HG03196 (cell line): ENCODE results near the gene FKBP2.

Source experiments
- ATAC-seq: cut with Tn5 transposase; IDR thresholded peaks from one replicate; pipeline ENCODE4 v1.9.1; 2021; ENCODE audit not compliant: unreplicated experiment

FKBP2 gene

DNA sequence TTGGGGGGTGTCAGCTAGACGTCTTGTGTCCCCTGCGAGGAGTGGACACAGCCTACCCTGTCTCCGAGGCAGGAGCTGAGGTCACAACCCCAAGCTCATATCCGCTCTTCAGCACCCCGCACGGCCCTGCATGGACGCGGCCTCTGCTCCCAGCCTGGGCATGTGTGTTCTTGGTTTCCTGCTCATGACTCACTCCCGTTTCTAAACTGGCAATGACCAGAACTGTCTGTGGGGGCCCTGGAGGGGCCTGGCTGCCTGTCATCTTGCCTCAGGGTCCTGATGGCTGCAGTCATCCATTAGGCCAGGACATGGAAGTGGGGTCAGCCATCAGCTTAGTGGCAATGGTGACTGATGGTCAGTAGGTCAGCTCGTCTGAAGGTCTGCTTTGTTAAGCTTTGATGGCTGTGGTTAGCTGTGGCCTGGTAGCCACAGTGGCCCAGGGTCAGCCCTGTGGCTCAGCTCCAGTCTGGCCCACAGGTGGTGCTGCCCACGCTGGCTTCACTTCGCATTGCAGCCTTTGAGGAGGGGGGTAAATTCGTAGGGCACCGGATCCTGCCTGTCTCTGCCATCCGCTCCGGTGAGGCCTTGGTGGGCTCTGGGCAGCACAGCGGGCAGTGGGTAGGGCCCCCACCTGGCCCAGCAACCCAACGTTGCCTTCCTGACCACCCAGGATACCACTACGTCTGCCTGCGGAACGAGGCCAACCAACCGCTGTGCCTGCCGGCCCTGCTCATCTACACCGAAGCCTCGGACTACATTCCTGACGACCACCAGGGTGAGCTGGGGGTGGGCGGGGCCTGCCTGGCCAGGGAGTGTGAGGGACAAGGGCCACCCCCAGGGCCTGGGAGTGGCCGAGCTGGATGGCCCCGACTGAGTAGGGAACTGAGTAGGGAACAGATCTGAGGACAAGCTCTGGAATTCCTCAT, 22.4 kb downstream of the FKBP2 start:
- ATAC-seq = no peak

- no peak for ATAC-seq
Measured at GRCh38 chr11:64263947-64264317, 23.0 kb downstream of the FKBP2 start.

DNA sequence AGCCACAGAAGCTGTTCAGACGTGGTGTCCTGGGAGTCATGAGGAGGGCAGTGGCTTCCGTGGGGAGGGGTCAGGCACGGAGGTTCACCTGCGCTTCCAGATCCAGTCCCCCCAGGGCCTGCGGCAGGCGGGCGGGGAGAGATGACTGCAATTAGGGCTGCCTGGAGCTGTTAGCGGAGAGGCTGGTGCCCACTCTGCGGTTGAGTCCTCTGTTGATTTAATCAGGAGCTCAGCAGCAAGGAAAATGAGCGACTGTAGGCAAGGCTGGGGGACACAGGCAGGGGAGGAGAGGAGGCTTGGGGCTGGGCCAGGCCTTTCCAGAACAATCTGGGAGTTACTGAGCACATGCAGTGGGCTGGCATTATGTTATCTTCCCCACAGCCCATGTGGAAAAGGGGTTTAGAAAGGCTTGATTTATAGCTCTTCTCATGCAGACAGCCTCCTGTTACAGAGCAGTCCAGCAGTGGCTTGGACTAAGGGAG, 23.5 kb downstream of the FKBP2 start:
- no peak for ATAC-seq

DNA sequence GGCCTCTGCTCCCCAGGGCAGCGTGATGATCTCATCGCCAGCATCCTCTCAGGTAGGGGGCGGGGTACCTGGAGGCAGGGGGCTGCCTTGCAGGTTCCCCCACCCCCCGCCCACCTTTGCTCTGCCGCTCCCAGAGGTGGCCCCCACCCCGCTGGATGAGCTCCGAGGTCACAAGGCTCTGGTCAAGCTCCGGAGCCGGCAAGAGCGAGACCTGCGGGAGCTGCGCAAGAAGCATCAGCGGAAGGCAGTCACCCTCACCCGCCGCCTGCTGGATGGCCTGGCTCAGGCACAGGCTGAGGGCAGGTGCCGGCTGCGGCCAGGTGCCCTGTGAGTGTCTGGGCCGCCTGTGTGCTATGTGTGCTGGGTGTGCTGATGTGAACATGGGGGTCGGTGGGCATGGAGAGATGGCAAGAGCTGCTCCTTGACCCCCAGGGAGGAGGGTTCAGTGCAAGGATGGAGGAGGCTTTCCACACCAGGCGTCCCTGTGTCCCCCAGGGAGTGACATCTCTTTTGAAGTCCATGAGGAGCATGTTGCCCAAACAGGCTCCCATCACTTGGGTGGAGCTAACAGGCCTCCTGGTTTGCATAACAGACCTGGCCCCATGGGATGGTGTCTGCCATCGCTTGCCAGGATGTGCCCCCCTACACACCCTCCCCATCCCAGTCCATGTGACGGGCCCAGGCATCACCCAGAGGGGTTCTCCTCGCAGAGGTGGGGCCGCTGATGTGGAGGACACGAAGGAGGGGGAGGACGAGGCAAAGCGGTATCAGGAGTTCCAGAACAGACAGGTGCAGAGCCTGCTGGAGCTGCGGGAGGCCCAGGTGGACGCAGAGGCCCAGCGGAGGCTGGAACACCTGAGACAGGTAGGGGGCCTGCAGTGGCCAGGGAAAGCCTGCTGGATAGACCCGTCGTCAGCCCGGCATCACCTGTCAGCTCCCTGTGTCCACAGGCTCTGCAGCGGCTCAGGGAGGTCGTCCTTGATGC, 24.6 kb downstream of the FKBP2 start:
- no peak for ATAC-seq

DNA sequence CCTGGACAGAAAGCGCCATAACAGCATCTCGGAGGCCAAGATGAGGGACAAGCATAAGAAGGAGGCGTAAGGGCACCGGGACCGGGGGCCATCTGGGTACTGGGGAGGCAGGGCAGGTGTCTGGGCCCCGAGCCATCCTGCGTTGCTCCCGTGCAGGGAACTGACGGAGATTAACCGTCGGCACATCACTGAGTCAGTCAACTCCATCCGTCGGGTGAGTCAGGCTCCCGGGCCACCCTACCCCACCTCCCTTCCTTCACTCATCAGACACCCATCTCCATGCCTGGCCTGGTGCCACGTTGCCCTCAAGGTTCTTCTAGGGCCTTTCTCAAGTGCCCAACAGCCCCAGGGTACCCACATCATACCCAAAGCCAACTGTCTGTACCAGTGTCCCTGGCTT, 25.4 kb downstream of the FKBP2 start:
- ATAC-seq = no peak

DNA sequence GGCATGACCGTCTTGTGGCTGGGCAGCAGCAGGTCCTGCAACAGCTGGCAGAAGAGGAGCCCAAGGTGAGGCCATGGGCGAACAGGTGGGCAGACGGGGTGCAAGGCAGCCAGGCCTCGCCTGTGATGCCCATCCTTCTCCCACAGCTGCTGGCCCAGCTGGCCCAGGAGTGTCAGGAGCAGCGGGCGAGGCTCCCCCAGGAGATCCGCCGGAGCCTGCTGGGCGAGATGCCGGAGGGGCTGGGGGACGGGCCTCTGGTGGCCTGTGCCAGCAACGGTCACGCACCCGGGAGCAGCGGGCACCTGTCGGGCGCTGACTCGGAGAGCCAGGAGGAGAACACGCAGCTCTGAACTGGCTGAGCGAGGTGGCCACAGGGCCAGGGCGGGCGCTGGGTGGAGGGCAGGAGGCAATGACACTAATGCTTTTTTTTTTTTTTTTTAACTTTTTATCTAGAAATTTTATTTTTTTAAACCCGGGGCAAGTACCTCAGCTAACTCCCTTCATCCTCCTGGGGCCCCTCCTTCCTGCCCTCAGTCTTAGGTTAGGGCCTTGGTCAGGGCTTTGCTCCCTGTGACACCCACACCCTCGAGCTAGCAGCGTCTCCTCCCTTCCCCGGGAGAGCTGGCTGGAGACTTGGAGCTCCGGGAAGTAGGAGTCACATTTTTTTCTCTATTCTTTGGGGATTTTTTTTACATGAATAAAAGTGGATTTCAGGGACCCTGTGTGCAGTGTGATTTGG, 26.5 kb downstream of the FKBP2 start:
- no peak for ATAC-seq

- ATAC-seq = no peak
Measured at GRCh38 chr11:64268025-64268892, 27.4 kb downstream of the FKBP2 start.

DNA sequence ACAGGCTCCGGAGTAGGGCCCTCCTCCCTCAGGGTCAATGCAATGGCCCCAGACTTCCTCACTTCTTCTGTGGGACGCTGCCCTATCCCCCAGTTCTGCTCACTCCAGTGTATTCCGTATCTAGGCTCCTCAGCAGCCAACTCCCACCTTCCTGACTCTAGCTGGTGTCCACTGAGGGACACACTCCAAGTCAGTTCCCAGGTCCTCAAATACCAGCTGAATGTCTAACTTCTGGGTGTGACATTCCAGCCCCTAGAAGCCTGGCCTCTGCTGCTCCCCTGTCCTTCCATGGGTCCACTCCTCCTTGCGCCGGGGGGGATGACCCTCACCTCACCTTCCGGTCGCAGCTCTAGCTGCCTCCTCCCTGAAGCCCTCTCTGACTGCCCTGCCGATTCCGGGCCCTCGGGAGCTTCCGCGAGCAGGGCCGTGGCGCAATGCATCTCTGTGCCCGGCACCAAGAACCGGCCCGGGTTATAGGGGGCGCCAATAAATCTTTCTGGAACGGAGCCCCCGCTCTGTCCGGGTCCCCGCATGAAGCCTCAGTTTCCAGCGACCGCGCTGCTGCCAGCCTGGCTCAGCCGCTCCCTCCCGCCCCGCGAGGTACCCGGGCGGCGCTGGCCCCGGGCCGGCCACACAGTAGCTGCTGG, 28.1 kb downstream of the FKBP2 start:
- ATAC-seq = peak; percentile 9

DNA sequence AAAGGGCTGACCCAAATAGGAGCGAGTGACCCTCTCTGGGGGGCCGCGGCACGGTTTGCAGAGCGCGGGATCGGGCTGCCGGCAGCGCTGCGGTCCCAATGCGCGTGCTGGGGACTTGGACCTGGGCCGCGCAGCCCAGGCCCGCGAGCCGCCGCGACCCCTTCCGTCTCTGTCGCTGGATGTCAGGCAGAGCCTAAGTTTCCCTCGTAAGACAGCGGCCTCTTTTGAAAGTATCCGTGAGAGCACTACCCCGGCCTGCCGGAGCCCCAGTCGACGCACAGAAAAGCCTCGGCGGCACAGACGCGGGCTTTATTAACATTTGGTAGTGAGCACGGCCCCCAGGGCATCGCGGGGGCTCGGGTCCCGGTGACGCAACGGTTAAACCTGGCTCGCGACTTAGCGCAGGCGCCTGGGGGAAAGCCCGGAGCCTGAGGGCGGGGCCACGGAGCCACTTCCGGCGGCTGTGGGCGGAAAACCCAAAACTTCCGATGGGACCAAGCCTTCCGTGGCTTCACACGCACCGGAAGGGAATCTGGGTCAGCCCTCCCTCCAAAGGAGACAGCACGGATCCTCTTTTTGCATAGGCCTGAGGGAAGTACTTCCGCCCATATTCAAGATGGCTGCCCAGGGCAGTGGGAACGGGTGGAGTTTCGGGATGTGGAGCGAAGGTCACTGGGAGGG, 28.8 kb downstream of the FKBP2 start:
- ATAC-seq = peak; percentile 60

DNA sequence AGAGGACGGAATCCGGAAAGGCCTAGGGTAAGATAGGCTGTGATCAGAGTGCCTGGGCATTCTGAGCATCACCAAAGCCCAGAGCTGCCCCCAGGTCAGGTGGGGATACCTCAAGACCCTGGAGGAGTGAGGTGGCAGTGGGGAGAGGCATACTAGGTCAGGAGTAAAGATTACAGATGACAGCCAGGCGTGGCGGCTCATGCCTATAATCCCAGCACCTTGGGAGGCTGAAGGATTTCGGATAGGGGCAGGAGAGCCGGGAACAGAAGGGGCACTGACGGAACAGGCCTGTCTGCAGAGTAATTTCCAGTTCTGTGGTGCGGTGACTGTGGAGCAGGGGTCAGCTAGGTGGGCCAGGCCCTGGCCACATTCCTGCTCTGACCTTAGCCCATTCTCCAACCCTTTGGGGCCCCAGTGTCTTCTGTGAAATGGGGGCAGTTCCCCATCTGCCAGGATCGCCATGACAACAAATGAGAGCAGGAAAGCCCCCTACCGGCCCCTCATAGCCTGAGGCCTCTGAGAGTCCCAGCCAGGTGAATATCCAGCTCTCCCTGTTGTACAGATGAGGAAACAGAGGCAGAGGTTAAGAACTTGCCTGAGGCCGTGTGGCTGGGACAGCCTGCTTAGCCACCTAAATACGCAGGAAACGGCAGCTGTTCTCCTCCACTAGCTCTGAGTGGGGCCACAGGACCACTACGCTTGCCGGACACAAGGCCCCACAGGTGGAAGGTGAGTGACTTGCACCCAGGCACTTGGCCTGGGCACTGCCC, 34.3 kb downstream of the FKBP2 start:
- ATAC-seq = no peak

DNA sequence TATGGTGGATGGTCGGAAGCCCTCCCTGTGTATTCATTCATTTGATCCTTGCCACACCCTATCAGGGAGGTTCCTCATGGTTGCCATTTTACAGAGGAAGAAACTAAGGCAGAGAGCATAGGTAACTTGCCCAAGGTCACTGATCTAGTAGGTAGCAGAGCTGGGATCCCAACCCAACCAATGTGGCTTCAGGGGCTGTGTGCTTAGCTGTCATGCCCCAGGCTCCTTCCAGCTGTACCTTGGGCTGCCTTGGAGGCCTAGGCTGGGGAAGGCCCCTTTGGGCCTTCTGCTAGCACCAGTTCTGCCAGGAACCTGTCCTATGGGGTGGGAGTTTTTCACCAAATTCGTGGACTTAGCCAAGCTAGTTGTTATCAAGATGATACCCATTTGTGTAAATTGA, 34.9 kb downstream of the FKBP2 start:
- no peak for ATAC-seq

DNA sequence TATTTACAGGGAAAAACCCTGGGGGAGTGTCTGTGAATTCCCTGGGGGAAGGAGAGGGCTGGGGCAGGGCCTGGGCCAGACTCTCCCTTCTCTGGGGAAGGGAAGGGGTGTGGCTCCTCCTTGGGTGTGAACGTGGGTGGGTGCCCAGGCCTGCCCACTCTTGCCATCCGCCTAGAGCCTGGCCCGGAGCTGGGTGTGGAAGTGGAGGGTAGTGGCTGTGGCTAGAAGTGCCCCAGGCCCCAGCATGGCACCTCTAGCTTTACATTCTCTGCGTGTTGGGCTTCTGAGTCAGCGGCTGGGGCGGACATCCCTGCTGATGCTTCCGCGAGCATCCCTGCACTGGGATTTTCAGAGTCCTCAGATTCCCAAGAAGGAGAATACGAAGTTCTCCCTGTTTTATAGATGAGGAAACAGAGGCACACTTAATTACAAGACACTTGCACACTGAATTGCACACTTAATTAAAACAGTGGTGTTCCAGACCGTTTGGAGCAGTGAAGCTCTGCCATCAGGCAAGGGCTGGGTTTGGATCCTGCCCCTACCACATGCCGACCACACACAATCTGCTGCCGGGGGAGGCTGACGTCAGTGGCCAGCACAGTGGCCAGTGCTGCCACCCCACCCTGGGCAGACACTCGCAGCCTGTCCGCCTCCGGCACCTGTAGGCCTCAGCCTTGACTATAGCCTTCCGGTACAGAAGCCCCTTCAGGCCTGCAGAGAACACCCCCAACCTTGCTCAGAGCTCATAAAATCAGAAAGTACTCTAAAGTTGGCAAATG, 35.9 kb downstream of the FKBP2 start:
- ATAC-seq = no peak

- ATAC-seq = no peak
Measured at GRCh38 chr11:64278576-64279190, 37.8 kb downstream of the FKBP2 start.

- no peak for ATAC-seq
Measured at GRCh38 chr11:64281957-64282770, 41.3 kb downstream of the FKBP2 start.

DNA sequence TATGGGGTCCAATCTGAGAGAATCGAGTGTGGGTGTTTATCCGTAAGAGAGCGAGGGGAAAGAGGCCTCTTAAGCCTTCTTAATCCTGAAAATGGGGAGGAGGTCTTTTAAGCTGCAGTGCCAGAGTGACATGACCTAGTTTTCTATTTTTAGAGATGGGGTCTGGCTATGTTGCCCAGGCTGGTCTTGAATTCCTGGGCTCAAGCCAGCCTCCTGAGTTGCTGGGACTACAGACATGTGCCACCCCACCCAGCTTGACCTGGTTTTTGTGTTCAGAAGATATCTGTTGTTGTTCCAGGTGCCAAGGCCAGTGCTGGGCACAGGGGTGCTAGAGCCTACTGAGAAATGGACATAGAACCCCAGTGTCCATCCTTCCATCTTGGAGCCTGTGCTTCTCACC, 42.2 kb downstream of the FKBP2 start:
- ATAC-seq = no peak
